GM21515 (cell line): ENCODE measurements around the gene GCK.

Experiments used
- ATAC-seq: cut with Tn5 transposase; IDR thresholded peaks from one replicate; pipeline ENCODE4 v1.9.1; 2021; ENCODE audit not compliant: unreplicated experiment

GCK gene

GRCh38 chr7:44107116-44107960 is 81.9 kb downstream of the GCK start:
- ATAC-seq: no peak

- ATAC-seq: no peak
These were observed 82.8 kb downstream of the GCK start for GRCh38 chr7:44106311-44107065.

- no peak for ATAC-seq
These were observed 83.4 kb downstream of the GCK start for GRCh38 chr7:44105832-44106231.

GRCh38 chr7:44104860-44105771 is 84.1 kb downstream of the GCK start:
- ATAC-seq: no peak

- no peak for ATAC-seq
These were observed 85.0 kb downstream of the GCK start, which contains the start of gene AEBP1 for GRCh38 chr7:44103923-44104859. Gene AEBP1, plus strand, starts transcription at chr7:44104345. Its CDS starts 321 bp downstream, at chr7:44104666.

GRCh38 chr7:44103566-44103922 is 85.7 kb downstream of the GCK start:
- no peak for ATAC-seq

- no peak for ATAC-seq
These were observed 86.2 kb downstream of the GCK start for GRCh38 chr7:44102846-44103565.

GRCh38 chr7:44101966-44102845 is 87.0 kb downstream of the GCK start:
- ATAC-seq: no peak

GRCh38 chr7:44101303-44101965 is 87.8 kb downstream of the GCK start:
- ATAC-seq: no peak

- no peak for ATAC-seq
These were observed 88.6 kb downstream of the GCK start for GRCh38 chr7:44100458-44101302.

- ATAC-seq: no peak
These were observed 89.6 kb downstream of the GCK start for GRCh38 chr7:44099669-44100068.

- ATAC-seq: no peak
These were observed 90.9 kb downstream of the GCK start for GRCh38 chr7:44098092-44099068.

- no peak for ATAC-seq
These were observed 91.9 kb downstream of the GCK start for GRCh38 chr7:44097064-44097932.

- no peak for ATAC-seq
These were observed 92.8 kb downstream of the GCK start for GRCh38 chr7:44096326-44096881.

- no peak for ATAC-seq
These were observed 93.5 kb downstream of the GCK start for GRCh38 chr7:44095781-44096180.
